Skeletal muscle satellite cell (primary cell): ENCODE measurements around the gene SLC2A9.

Experiments used
- H3K27me3 ChIP-seq: 2 replicates; pipeline ENCODE4 v1.7.0; 2013; ENCODE audit warnings: low read length; ENCODE audit not compliant: control insufficient read depth, insufficient read depth
- H3K36me3 ChIP-seq: 2 replicates; pipeline ENCODE4 v1.7.0; 2013; ENCODE audit warnings: mild to moderate bottlenecking, control low read depth, low read length; ENCODE audit not compliant: insufficient read depth
- H3K4me1 ChIP-seq: 2 replicates; pipeline ENCODE4 v1.7.0; 2013; ENCODE audit warnings: low read length; ENCODE audit not compliant: control insufficient read depth, insufficient read depth
- H3K4me2 ChIP-seq: 2 replicates; pipeline ENCODE4 v1.7.0; 2013; ENCODE audit warnings: mild to moderate bottlenecking, low read length
- H3K4me3 ChIP-seq: 2 replicates; pipeline ENCODE4 v1.7.0; 2013; ENCODE audit warnings: low read length
- H3K9ac ChIP-seq: 2 replicates; pipeline ENCODE4 v1.7.0; 2013; ENCODE audit warnings: mild to moderate bottlenecking, low read depth, low read length, moderate library complexity
- H3K9me3 ChIP-seq: replicated peaks from 2 replicates; pipeline ENCODE4 v1.7.0; 2013; ENCODE audit warnings: mild to moderate bottlenecking, control low read depth, low read length

Gene SLC2A9

GRCh38 chr4:9968472-9968871, 52.8 kb downstream of the SLC2A9 start:
- no peak overlapping the region for H3K4me2 ChIP-seq
- no peak overlapping the region for H3K4me3 ChIP-seq
- no peaks in the 10 kb centered on the region for H3K4me1 ChIP-seq
- no peaks in the 10 kb centered on the region for H3K36me3 ChIP-seq
- no peaks in the 10 kb centered on the region for H3K9me3 ChIP-seq
- H3K9ac ChIP-seq: no peak overlapping the region
- H3K27me3 ChIP-seq: no peaks in the 10 kb centered on the region

GRCh38 chr4:9964879-9965278, 56.4 kb downstream of the SLC2A9 start:
- H3K9ac ChIP-seq: no peak overlapping the region
- no peak overlapping the region for H3K4me3 ChIP-seq
- H3K4me2 ChIP-seq: no peak overlapping the region
- H3K9me3 ChIP-seq: no peaks in the 10 kb centered on the region
- H3K27me3 ChIP-seq: no peaks in the 10 kb centered on the region
- H3K4me1 ChIP-seq: no peaks in the 10 kb centered on the region
- H3K36me3 ChIP-seq: no peaks in the 10 kb centered on the region

- H3K4me3 ChIP-seq: no peak overlapping the region
- H3K9ac ChIP-seq: no peak overlapping the region
- no peaks in the 10 kb centered on the region for H3K36me3 ChIP-seq
- no peaks in the 10 kb centered on the region for H3K27me3 ChIP-seq
- no peak overlapping the region for H3K4me2 ChIP-seq
- H3K4me1 ChIP-seq: no peaks in the 10 kb centered on the region
- H3K9me3 ChIP-seq: no peaks in the 10 kb centered on the region
Observed at GRCh38 chr4:9963328-9963727, 58.0 kb downstream of the SLC2A9 start.

GRCh38 chr4:9962611-9963314, 58.5 kb downstream of the SLC2A9 start:
- no peaks in the 10 kb centered on the region for H3K4me1 ChIP-seq
- no peaks in the 10 kb centered on the region for H3K27me3 ChIP-seq
- H3K9ac ChIP-seq: no peak overlapping the region
- H3K4me3 ChIP-seq: no peak overlapping the region
- no peaks in the 10 kb centered on the region for H3K9me3 ChIP-seq
- H3K36me3 ChIP-seq: no peaks in the 10 kb centered on the region
- no peak overlapping the region for H3K4me2 ChIP-seq

- Histone ChIP-seq H3K4me3 (no peak overlapping the region), H3K4me2 (no peak overlapping the region), H3K36me3 (no peaks in the 10 kb centered on the region), H3K9me3 (no peaks in the 10 kb centered on the region), H3K4me1 (no peaks in the 10 kb centered on the region), H3K9ac (no peak overlapping the region), H3K27me3 (no peaks in the 10 kb centered on the region)
Observed at GRCh38 chr4:9954468-9954867, 66.8 kb downstream of the SLC2A9 start.

- Histone ChIP-seq H3K27me3 (no peaks in the 10 kb centered on the region), H3K9me3 (no peaks in the 10 kb centered on the region), H3K36me3 (no peaks in the 10 kb centered on the region), H3K4me3 (no peak overlapping the region), H3K4me2 (no peak overlapping the region), H3K9ac (no peak overlapping the region), H3K4me1 (no peaks in the 10 kb centered on the region)
Observed at GRCh38 chr4:9953089-9953488, 68.2 kb downstream of the SLC2A9 start.

GRCh38 chr4:9952415-9952950, 68.8 kb downstream of the SLC2A9 start:
- no peak overlapping the region for H3K4me2 ChIP-seq
- no peaks in the 10 kb centered on the region for H3K9me3 ChIP-seq
- no peaks in the 10 kb centered on the region for H3K4me1 ChIP-seq
- H3K9ac ChIP-seq: no peak overlapping the region
- no peak overlapping the region for H3K4me3 ChIP-seq
- H3K27me3 ChIP-seq: no peaks in the 10 kb centered on the region
- H3K36me3 ChIP-seq: no peaks in the 10 kb centered on the region

- H3K4me3 ChIP-seq: no peak overlapping the region
- no peaks in the 10 kb centered on the region for H3K9me3 ChIP-seq
- H3K9ac ChIP-seq: no peak overlapping the region
- H3K4me2 ChIP-seq: no peak overlapping the region
- no peaks in the 10 kb centered on the region for H3K36me3 ChIP-seq
- no peaks in the 10 kb centered on the region for H3K27me3 ChIP-seq
- H3K4me1 ChIP-seq: no peaks in the 10 kb centered on the region
Observed at GRCh38 chr4:9949573-9949972, 71.7 kb downstream of the SLC2A9 start.

GRCh38 chr4:9947168-9948062, 73.9 kb downstream of the SLC2A9 start:
- Histone ChIP-seq H3K4me1 (no peaks in the 10 kb centered on the region), H3K9me3 (no peaks in the 10 kb centered on the region), H3K27me3 (no peaks in the 10 kb centered on the region), H3K4me3 (no peak overlapping the region), H3K4me2 (no peak overlapping the region), H3K9ac (no peak overlapping the region), H3K36me3 (no peaks in the 10 kb centered on the region)

GRCh38 chr4:9946170-9946569, 75.1 kb downstream of the SLC2A9 start:
- H3K4me3 ChIP-seq: no peak overlapping the region
- no peaks in the 10 kb centered on the region for H3K36me3 ChIP-seq
- no peak overlapping the region for H3K9ac ChIP-seq
- no peaks in the 10 kb centered on the region for H3K27me3 ChIP-seq
- no peak overlapping the region for H3K4me2 ChIP-seq
- no peaks in the 10 kb centered on the region for H3K4me1 ChIP-seq
- H3K9me3 ChIP-seq: no peaks in the 10 kb centered on the region

- Histone ChIP-seq H3K36me3 (no peaks in the 10 kb centered on the region), H3K27me3 (no peaks in the 10 kb centered on the region), H3K9me3 (no peaks in the 10 kb centered on the region), H3K9ac (no peak overlapping the region), H3K4me3 (no peak overlapping the region), H3K4me2 (no peak overlapping the region), H3K4me1 (no peaks in the 10 kb centered on the region)
Observed at GRCh38 chr4:9944431-9945425, 76.6 kb downstream of the SLC2A9 start.
